DOHH2 (cell line): ENCODE measurements around the gene CAPN7.

Experiments used
- H3F3A ChIP-seq: fragments of 200-600 bp; sonication (generic), shearing (Covaris generic); 2 replicates; pipeline ENCODE4 v1.6.0; 2016; ENCODE audit warnings: antibody characterized with exemption, mild to moderate bottlenecking; ENCODE audit not compliant: control insufficient read depth, insufficient read depth
- H3K27ac ChIP-seq: fragments of 200-600 bp; sonication (generic); 2 replicates; pipeline ENCODE4 v1.5.1; 2014; ENCODE audit warnings: low read depth, mild to moderate bottlenecking, low read length, moderate library complexity
- H3K27me3 ChIP-seq: fragments of 200-600 bp; sonication (generic); 2 replicates; pipeline ENCODE4 v1.6.1; 2014; ENCODE audit warnings: mild to moderate bottlenecking, low read length, mixed read lengths; ENCODE audit not compliant: control insufficient read depth
- H3K36me3 ChIP-seq: fragments of 200-600 bp; sonication (generic); 2 replicates; pipeline ENCODE4 v1.6.1; 2014; ENCODE audit warnings: mild to moderate bottlenecking, low read length, moderate library complexity, mixed read lengths; ENCODE audit not compliant: control insufficient read depth
- H3K4me1 ChIP-seq: fragments of 200-600 bp; sonication (generic); 2 replicates; pipeline ENCODE4 v1.6.1; 2014; ENCODE audit warnings: mild to moderate bottlenecking, low read length, mixed read lengths; ENCODE audit not compliant: control insufficient read depth
- H3K4me2 ChIP-seq: fragments of 200-600 bp; sonication (generic); 2 replicates; pipeline ENCODE4 v1.6.0; 2014; ENCODE audit warnings: mild to moderate bottlenecking, low read length, moderate library complexity
- H3K4me3 ChIP-seq: fragments of 200-600 bp; sonication (generic); 2 replicates; pipeline ENCODE4 v1.5.1; 2014; ENCODE audit warnings: mild to moderate bottlenecking, low read length, mixed read lengths
- H3K79me2 ChIP-seq: fragments of 200-600 bp; sonication (generic); 2 replicates; pipeline ENCODE4 v1.6.1; 2014; ENCODE audit warnings: mild to moderate bottlenecking, low read length, mixed read lengths; ENCODE audit not compliant: control insufficient read depth
- H3K9me2 ChIP-seq: fragments of 200-600 bp; sonication (generic); replicated peaks from 2 replicates; pipeline ENCODE4 v1.6.1; 2014; ENCODE audit warnings: mild to moderate bottlenecking, low read length, mixed read lengths; ENCODE audit not compliant: control insufficient read depth
- H3K9me3 ChIP-seq: fragments of 200-600 bp; sonication (generic); 2 replicates; pipeline ENCODE4 v1.6.1; 2014; ENCODE audit warnings: antibody characterized with exemption, low read length, mixed read lengths; ENCODE audit not compliant: control insufficient read depth, insufficient read depth
- H4K20me1 ChIP-seq: fragments of 200-600 bp; sonication (generic); 2 replicates; pipeline ENCODE4 v1.6.0; 2014; ENCODE audit warnings: low read depth, mild to moderate bottlenecking, antibody characterized with exemption, low read length, moderate library complexity; ENCODE audit not compliant: control insufficient read depth, insufficient read depth
- CTCF ChIP-seq: fragments of 200-600 bp; sonication (generic); IDR thresholded peaks from one replicate; pipeline ENCODE4 v1.5.1; 2014; ENCODE audit warnings: antibody characterized with exemption, mild to moderate bottlenecking, low read depth, low read length; ENCODE audit not compliant: poor library complexity, severe bottlenecking
- EZH2phosphoT487 ChIP-seq: fragments of 200-600 bp; sonication (generic); IDR thresholded peaks from 2 replicates; pipeline ENCODE4 v1.6.1; 2017; ENCODE audit warnings: borderline replicate concordance, mild to moderate bottlenecking, antibody characterized with exemption, low read length, moderate library complexity, mixed read lengths

CAPN7 gene

GRCh38 chr3:15299036-15299435 is 93.0 kb downstream of the CAPN7 start:
- no peaks in the 10 kb centered on the region for H3K27me3 ChIP-seq
- peaks cover 19% of the 10 kb centered on the region for H3K79me2 ChIP-seq
- H3F3A ChIP-seq: peaks cover 2% of the 10 kb centered on the region; the same call in 1 of the 2 replicates
- H3K4me1 ChIP-seq: peaks cover 35% of the 10 kb centered on the region
- H3K9me2 ChIP-seq: no peaks in the 10 kb centered on the region
- H4K20me1 ChIP-seq: no peaks in the 10 kb centered on the region
- H3K27ac ChIP-seq: no peak overlapping the region
- H3K36me3 ChIP-seq: peaks cover 49% of the 10 kb centered on the region
- no peaks in the 10 kb centered on the region for H3K9me3 ChIP-seq
- no peak overlapping the region for H3K4me2 ChIP-seq
- no peak for TF ChIP-seq EZH2phosphoT487
- no peak for TF ChIP-seq CTCF
- no peak overlapping the region for H3K4me3 ChIP-seq

GRCh38 chr3:15300323-15301078 is 94.5 kb downstream of the CAPN7 start:
- Histone ChIP-seq H3K4me2 (no peak overlapping the region), H3K4me3 (no peak overlapping the region), H3K36me3 (peaks cover 47% of the 10 kb centered on the region), H3K27me3 (no peaks in the 10 kb centered on the region), H4K20me1 (no peaks in the 10 kb centered on the region), H3K9me2 (no peaks in the 10 kb centered on the region), H3F3A (no peaks in the 10 kb centered on the region; the same call in 1 of the 2 replicates), H3K79me2 (peaks cover 17% of the 10 kb centered on the region), H3K4me1 (peaks cover 22% of the 10 kb centered on the region), H3K27ac (no peak overlapping the region), H3K9me3 (no peaks in the 10 kb centered on the region)
- no peak for TF ChIP-seq EZH2phosphoT487
- no peak for TF ChIP-seq CTCF

GRCh38 chr3:15301761-15302160 is 95.7 kb downstream of the CAPN7 start:
- no peaks in the 10 kb centered on the region for H3K9me3 ChIP-seq
- no peaks in the 10 kb centered on the region for H4K20me1 ChIP-seq
- H3K4me2 ChIP-seq: no peak overlapping the region
- peaks cover 21% of the 10 kb centered on the region for H3K4me1 ChIP-seq
- H3K36me3 ChIP-seq: peaks cover 43% of the 10 kb centered on the region
- H3K9me2 ChIP-seq: no peaks in the 10 kb centered on the region
- no peak for TF ChIP-seq EZH2phosphoT487
- no peak for TF ChIP-seq CTCF
- H3K4me3 ChIP-seq: no peak overlapping the region
- H3F3A ChIP-seq: no peaks in the 10 kb centered on the region
- H3K79me2 ChIP-seq: peaks cover 17% of the 10 kb centered on the region
- H3K27ac ChIP-seq: no peak overlapping the region
- H3K27me3 ChIP-seq: no peaks in the 10 kb centered on the region
